ENCODE data around the gene SELENOM.

SELENOM gene

DNA sequence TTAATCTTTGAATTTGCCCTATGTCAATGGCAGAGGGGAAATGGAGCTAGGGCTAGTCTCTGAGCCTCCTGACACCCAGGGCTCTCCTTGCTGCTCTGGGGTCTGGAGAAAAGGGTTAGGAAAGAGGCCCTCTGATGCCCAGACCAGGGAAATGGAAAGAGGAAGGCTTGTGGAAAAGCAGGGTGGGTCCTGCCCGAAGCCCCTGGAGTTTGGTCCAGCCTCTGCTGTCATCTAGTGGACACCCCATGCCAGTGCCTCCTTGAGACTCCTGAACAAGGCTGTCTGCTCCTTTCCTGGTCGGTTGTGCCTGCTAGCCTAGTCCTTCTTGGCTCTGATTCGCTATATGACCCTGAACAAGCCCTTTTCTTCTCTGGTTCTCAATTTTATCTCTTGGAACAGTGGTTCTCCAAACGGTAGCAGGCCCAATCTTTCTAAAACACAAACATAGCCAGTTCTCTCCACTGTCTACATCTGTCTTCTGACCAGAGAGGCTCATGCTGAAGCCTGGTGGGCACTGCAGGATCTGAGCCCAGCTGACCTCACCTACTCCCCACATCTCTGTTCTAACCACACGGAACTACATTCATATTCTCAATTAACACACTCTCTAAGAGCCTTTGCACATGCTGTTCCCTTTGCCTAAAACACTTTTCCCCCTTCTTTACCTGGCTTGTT lies 41.7 kb upstream of the SELENOM start:
- TF ChIP-seq SIN3A (IDR thresholded peaks at IDR 0.05; ENCODE audit: borderline replicate concordance, insufficient read depth, low read length): no peak
- TF ChIP-seq FOXP2 (optimal IDR thresholded peaks at IDR 0.05; ENCODE audit: borderline replicate concordance, extremely low read depth, extremely low read length, insufficient read depth): no peak
- no peak for TF ChIP-seq TAF1 (IDR thresholded peaks at IDR 0.05; ENCODE audit: borderline replicate concordance, insufficient read depth, low read length)
- TF ChIP-seq, protein P1, sequence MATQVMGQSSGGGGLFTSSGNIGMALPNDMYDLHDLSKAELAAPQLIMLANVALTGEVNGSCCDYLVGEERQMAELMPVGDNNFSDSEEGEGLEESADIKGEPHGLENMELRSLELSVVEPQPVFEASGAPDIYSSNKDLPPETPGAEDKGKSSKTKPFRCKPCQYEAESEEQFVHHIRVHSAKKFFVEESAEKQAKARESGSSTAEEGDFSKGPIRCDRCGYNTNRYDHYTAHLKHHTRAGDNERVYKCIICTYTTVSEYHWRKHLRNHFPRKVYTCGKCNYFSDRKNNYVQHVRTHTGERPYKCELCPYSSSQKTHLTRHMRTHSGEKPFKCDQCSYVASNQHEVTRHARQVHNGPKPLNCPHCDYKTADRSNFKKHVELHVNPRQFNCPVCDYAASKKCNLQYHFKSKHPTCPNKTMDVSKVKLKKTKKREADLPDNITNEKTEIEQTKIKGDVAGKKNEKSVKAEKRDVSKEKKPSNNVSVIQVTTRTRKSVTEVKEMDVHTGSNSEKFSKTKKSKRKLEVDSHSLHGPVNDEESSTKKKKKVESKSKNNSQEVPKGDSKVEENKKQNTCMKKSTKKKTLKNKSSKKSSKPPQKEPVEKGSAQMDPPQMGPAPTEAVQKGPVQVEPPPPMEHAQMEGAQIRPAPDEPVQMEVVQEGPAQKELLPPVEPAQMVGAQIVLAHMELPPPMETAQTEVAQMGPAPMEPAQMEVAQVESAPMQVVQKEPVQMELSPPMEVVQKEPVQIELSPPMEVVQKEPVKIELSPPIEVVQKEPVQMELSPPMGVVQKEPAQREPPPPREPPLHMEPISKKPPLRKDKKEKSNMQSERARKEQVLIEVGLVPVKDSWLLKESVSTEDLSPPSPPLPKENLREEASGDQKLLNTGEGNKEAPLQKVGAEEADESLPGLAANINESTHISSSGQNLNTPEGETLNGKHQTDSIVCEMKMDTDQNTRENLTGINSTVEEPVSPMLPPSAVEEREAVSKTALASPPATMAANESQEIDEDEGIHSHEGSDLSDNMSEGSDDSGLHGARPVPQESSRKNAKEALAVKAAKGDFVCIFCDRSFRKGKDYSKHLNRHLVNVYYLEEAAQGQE (IDR thresholded peaks at IDR 0.05; ENCODE audit: insufficient read depth in 1 of 2, low read depth in 2 of 2, low read length in 2 of 2): no peak
- no peak for TF ChIP-seq POLR2AphosphoS5 (IDR thresholded peaks at IDR 0.05; ENCODE audit: low read depth, low read length)

DNA sequence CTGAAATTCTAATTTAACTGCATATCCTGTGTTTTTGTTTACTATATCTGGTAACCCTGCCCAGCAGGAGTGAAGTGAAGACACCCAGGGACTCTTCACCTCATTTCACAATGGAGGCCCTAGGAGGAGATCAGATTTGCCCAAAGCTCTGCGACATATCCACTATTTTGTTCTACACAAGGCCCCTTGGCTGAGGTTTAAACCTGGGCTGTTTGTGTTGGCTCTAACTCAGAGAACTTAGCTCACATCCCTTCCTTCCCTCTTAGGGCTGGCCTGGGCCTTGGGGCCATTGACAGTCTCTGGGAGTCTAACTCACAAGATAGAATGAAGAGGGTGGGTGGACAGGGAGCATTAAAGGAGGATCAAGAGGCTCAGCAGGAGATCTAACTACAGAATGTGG lies 41.1 kb upstream of the SELENOM start:
- TF ChIP-seq POLR2AphosphoS5 (IDR thresholded peaks at IDR 0.05; ENCODE audit: low read depth, low read length) (no peak), TAF1 (IDR thresholded peaks at IDR 0.05; ENCODE audit: borderline replicate concordance, insufficient read depth, low read length) (no peak), SIN3A (IDR thresholded peaks at IDR 0.05; ENCODE audit: borderline replicate concordance, insufficient read depth, low read length) (no peak), FOXP2 (optimal IDR thresholded peaks at IDR 0.05; ENCODE audit: borderline replicate concordance, extremely low read depth, extremely low read length, insufficient read depth) (no peak)
- TF ChIP-seq, protein P1 (IDR thresholded peaks at IDR 0.05; ENCODE audit: insufficient read depth in 1 of 2, low read depth in 2 of 2, low read length in 2 of 2): no peak

DNA sequence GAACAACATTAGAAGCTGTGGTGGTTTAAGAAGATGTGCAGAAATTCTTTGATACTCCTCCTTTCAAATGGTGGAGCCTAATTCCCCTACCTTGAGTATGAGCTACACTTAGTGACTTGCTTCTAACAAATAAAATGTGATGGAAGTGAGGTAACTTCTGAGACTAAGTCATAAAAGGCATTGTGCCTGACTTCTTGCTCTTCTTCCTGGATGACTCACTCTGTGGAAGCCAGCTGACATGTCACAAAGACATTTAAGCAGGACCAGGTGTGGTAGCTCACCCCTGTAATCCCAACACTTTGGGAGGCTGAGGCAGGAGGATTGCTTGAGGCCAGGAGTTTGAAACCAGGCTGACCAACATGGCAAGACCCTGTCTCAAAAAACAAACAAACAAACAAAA lies 36.9 kb upstream of the SELENOM start:
- TF ChIP-seq SIN3A (IDR thresholded peaks at IDR 0.05; ENCODE audit: borderline replicate concordance, insufficient read depth, low read length) (no peak), POLR2AphosphoS5 (IDR thresholded peaks at IDR 0.05; ENCODE audit: low read depth, low read length) (no peak)

DNA sequence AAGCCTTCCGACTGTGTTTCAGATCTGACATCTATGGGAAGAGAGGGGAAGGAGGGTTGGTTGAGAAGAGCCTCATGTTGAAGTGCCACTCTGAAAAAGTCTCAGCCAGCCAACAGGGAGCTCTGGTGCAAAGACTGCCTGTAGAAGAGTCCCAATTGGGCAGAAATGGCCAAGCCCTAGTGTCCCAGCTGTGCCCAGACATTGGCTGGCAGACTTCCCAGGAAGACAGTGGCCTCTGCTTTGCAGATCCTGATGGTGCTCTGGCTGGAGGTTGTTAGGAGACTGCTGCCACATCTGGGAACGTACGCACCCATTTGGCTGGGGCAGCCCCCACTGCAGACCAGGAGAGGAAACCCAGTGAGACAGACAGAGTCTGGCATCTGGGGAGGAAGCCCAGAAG lies 36.2 kb upstream of the SELENOM start:
- no peak for TF ChIP-seq TAF1 (IDR thresholded peaks at IDR 0.05; ENCODE audit: borderline replicate concordance, insufficient read depth, low read length)
- TF ChIP-seq FOXP2 (optimal IDR thresholded peaks at IDR 0.05; ENCODE audit: borderline replicate concordance, extremely low read depth, extremely low read length, insufficient read depth): no peak
- TF ChIP-seq, protein P1 (IDR thresholded peaks at IDR 0.05; ENCODE audit: insufficient read depth in 1 of 2, low read depth in 2 of 2, low read length in 2 of 2): no peak
- TF ChIP-seq POLR2AphosphoS5 (IDR thresholded peaks at IDR 0.05; ENCODE audit: low read depth, low read length): no peak
- TF ChIP-seq SIN3A (IDR thresholded peaks at IDR 0.05; ENCODE audit: borderline replicate concordance, insufficient read depth, low read length): no peak

DNA sequence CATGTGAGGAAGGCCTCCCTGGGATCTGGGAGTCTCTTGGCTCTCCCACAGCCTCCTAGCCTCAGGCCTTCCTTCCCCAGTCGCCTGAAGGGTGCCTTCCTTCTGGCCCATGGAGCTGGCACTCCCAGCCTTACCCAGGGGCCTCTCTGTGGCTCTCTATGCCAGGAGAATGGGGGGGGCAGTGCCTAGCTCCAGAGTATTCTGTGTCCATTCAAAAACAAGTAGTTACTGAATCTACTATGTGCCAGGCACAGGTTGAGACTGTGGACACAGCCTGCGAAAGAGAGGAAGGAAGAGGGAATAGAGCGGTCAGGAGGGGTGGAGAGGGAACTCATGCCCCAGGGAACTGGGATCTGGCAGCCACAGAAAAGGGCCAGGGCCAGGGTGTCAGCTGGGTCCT lies 35.7 kb upstream of the SELENOM start:
- TF ChIP-seq TAF1 (IDR thresholded peaks at IDR 0.05; ENCODE audit: borderline replicate concordance, insufficient read depth, low read length): no peak

DNA sequence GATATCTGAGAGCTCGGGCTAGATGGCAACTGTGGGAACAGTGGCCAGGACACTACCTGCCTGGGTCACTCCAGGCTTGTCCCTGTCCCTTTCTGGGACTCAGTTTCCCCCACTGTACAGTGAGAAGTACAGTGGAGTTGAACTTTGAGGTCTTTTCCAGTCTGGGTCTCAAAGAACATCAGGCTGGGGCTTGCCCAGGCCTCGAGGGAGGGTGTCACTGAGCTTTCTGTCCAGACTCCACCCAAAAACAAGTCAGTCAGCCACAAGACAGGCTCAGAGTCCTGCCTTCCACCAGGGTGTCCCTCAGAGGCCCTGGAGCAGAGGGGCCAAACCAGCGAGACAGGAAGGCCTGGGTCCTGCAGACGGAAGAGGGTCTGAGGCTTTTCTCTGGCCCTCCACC lies 34.9 kb upstream of the SELENOM start:
- TF ChIP-seq, protein P1 (IDR thresholded peaks at IDR 0.05; ENCODE audit: insufficient read depth in 1 of 2, low read depth in 2 of 2, low read length in 2 of 2): no peak
- TF ChIP-seq FOXP2 (optimal IDR thresholded peaks at IDR 0.05; ENCODE audit: borderline replicate concordance, extremely low read depth, extremely low read length, insufficient read depth): no peak
- TF ChIP-seq TAF1 (IDR thresholded peaks at IDR 0.05; ENCODE audit: borderline replicate concordance, insufficient read depth, low read length): no peak
- no peak for TF ChIP-seq POLR2AphosphoS5 (IDR thresholded peaks at IDR 0.05; ENCODE audit: low read depth, low read length)
- TF ChIP-seq SIN3A (IDR thresholded peaks at IDR 0.05; ENCODE audit: borderline replicate concordance, insufficient read depth, low read length): no peak

All from PFSK-1 (cell line).